Upper lobe of left lung (tissue), 6 donors: Measurements from ENCODE around the gene ATOH8. TPM values are rescaled to one million over a fixed set of nuclear protein-coding genes. Genes with fewer than 3 reads are reported as not detected.
A peak's percentile ranks its signal among the peaks of the same experiment; 100 is the strongest.

Source experiments
- ATAC-seq, 2 donors: fragments of 200-7000 bp; cut with Tn5 transposase; one replicate each; pipeline ENCODE4 v1.9.1; 2022; ENCODE audit warnings: mild to moderate bottlenecking in 2 of 2, moderate library complexity in 2 of 2; ENCODE audit not compliant: low FRiP score in 2 of 2
- DNase-seq, 2 donors: peaks; one replicate each; pipeline ENCODE4 v3.0.0-alpha.2; 2019 to 2020
- H3K27ac ChIP-seq, 4 donors: fragments of 200-600 bp; sonication (generic); one replicate each; pipeline ENCODE4 v1.5.1; 2016 to 2019
- H3K27me3 ChIP-seq, 4 donors: fragments of 200-600 bp; sonication (generic); one replicate each; pipeline ENCODE4 v1.5.1; 2017 to 2019
- H3K36me3 ChIP-seq, 4 donors: fragments of 200-600 bp; sonication (generic); one replicate each; pipeline ENCODE4 v1.5.1; 2016 to 2019
- H3K4me1 ChIP-seq, 4 donors: fragments of 200-600 bp; sonication (generic); one replicate each; pipeline ENCODE4 v1.5.1; 2018 to 2019
- H3K4me3 ChIP-seq, 4 donors: fragments of 200-600 bp; sonication (generic); one replicate each; pipeline ENCODE4 v1.5.1; 2017 to 2019; ENCODE audit warnings: mild to moderate bottlenecking in 2 of 4, moderate library complexity in 1 of 4
- H3K9me3 ChIP-seq, 4 donors: fragments of 200-600 bp; sonication (generic); one replicate each; pipeline ENCODE4 v1.5.1; 2018 to 2019
- EP300 ChIP-seq, 4 donors: sonication (generic); formaldehyde crosslinking; IDR thresholded peaks; one replicate each; pipeline ENCODE4 v1.5.1; 2017; ENCODE audit warnings: antibody characterized with exemption in 4 of 4, control low read depth in 2 of 4
- POLR2A ChIP-seq, 4 donors: fragments of 450-650 bp; IDR thresholded peaks; one replicate each; pipeline ENCODE4 v1.5.1; 2016 to 2017; ENCODE audit warnings: antibody characterized with exemption in 4 of 4, mild to moderate bottlenecking in 2 of 4
- POLR2AphosphoS5 ChIP-seq, 2 donors: sonication (generic); formaldehyde crosslinking; IDR thresholded peaks; one replicate each; pipeline ENCODE4 v1.5.1; 2017; ENCODE audit warnings: antibody characterized with exemption in 2 of 2
- WGBS, 2 donors: methylation state at CpG; one replicate each; pipeline ENCODE4 v1.1.5; 2017 to 2018; 5-methylcytosine and 5-hydroxymethylcytosine counted together
- total RNA-seq, 6 donors: library from RNA; depleted of rRNA in 4 of 6; stranded (reverse); fragments of >200 nt in 4 of 6; gene quantifications; one replicate each; pipeline versions ENCODE4 v1.1.0 to v1.2.1, GENCODE V29; 2016 to 2021
- TF ChIP-seq, protein P1 (sequence below), 6 experiments: fragments of 450-650 bp in 4 of 6; fragments of 200-600 bp in 2 of 6; sonication (generic) in 2 of 6; IDR thresholded peaks; one replicate each; pipeline ENCODE4 v1.5.1; 2016 to 2019; ENCODE audit warnings: antibody characterized with exemption in 6 of 6
- donor health status: DM: no; HTN: no; CAD: no; lungs with moderate emphysema.
- donor health status: DM: no; HTN: yes; CAD: no; lungs with severe emphysema.

The ATOH8 gene
- total RNA-seq, 6 donors from 2014 or later = 60.2 to 121 (median 85.1) TPM

DNA sequence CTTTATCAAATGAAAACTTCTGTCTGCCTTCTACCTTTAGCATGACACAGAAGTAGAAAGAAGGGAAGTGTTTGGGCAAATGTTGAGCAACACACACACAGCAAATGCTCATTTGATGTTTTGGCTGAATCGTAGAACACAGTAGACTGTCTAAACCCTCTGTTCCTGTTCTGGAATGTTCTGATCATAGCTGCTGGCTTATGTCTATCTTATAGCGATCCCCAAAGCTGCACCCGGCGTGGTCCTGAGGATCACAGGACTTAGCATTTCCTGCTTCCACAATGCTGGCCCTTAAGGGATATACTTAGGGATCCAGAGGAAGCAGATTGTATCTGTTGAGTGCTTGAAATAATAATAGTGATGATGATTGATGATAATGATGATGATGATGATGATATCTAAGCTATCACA, 44.4 kb upstream of the ATOH8 start:
- no peak for DNase-seq
- ATAC-seq = no peak

DNA sequence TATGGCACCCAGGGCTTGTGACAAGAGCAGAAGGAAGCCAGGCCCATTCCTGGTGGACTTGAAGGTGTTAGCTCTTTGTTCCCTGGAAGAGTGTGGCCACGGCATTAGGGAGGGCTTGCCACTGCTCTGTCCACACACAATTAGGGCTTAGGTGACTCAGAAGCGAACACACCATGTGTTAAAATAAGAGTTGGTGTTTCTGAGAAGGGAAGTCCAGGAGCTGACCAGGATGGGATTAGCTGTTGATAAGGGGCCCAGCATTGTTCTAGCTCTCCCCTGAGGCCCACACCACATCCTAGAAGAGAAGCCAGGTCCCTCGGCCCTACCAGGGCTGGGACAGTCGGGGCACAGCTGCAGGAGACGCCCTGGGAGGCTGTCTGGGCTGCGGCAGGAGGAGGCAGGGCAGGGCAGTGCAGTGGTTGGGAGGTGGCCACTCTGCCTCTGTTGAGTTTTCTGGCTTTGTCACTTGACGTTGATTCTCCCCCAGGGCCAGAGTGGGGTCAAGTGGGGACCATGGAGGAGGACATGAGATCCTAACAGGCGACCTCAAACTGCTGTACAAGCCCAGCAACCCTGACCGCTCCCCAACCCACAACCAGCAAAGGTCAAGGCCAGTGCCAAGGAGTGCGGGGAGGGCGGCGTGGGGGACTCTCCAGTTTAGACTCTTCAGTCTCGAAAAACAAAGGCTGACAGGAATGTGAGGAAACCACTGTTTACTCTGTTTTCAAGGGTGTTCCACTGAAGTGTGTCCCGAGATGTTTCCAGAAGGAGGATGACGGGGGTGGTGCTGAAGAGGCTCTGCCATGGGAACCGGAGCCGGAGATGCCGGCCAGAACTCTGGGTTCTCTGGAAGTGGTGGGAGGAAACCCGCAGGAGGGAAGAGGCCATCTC, 42.9 kb upstream of the ATOH8 start:
- Histone ChIP-seq H3K4me3 (peak overlapping the region in 3 of 4 donors; percentile 38 to 44 (median 39)), H3K4me1 (peaks cover 82 to 96% (median 91%) of the 10 kb centered on the region in 4 donors), H3K9me3 (no peaks in the 10 kb centered on the region), H3K27ac (peak overlapping the region; percentile 94 to 98 (median 96)), H3K36me3 (no peaks in the 10 kb centered on the region), H3K27me3 (no peaks in the 10 kb centered on the region)
- DNase-seq (peak; percentile 88 to 96), ATAC-seq (peak; percentile 50 to 88)
- peak; percentile 94 to 95 for TF ChIP-seq POLR2AphosphoS5 (IDR thresholded peaks at IDR 0.05)
- TF ChIP-seq POLR2A (IDR thresholded peaks at IDR 0.05) = peak in 3 of 4 donors; percentile 30 to 79 (median 64)
- TF ChIP-seq EP300 (IDR thresholded peaks at IDR 0.05) = peak; percentile 95 to 100 (median 99)
- TF ChIP-seq, protein P1, sequence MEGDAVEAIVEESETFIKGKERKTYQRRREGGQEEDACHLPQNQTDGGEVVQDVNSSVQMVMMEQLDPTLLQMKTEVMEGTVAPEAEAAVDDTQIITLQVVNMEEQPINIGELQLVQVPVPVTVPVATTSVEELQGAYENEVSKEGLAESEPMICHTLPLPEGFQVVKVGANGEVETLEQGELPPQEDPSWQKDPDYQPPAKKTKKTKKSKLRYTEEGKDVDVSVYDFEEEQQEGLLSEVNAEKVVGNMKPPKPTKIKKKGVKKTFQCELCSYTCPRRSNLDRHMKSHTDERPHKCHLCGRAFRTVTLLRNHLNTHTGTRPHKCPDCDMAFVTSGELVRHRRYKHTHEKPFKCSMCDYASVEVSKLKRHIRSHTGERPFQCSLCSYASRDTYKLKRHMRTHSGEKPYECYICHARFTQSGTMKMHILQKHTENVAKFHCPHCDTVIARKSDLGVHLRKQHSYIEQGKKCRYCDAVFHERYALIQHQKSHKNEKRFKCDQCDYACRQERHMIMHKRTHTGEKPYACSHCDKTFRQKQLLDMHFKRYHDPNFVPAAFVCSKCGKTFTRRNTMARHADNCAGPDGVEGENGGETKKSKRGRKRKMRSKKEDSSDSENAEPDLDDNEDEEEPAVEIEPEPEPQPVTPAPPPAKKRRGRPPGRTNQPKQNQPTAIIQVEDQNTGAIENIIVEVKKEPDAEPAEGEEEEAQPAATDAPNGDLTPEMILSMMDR (IDR thresholded peaks at IDR 0.05) = peak in 1 of 6 experiments; percentile 10
- 31 to 37% methylated on average over 15 to 18 of the region's 19 CpGs for WGBS, 2 donors

More for the DNA sequence above, 44.4 kb upstream of the ATOH8 start:
- Histone ChIP-seq H3K27ac (peak overlapping the region; percentile 94 to 98 (median 96)), H3K36me3 (no peaks in the 10 kb centered on the region), H3K9me3 (no peaks in the 10 kb centered on the region), H3K4me1 (peaks cover 84 to 96% (median 92%) of the 10 kb centered on the region in 4 donors), H3K4me3 (peak overlapping the region in 1 of 4 donors; percentile 3), H3K27me3 (no peaks in the 10 kb centered on the region)
- 17 to 26% methylated on average over 4 of the region's 4 CpGs for WGBS, 2 donors
- TF ChIP-seq EP300 (IDR thresholded peaks at IDR 0.05) (peak in 3 of 4 donors; percentile 62 to 88 (median 64)), POLR2AphosphoS5 (IDR thresholded peaks at IDR 0.05) (peak; percentile 65 to 74), POLR2A (IDR thresholded peaks at IDR 0.05) (peak in 2 of 4 donors; percentile 23 to 49)
- TF ChIP-seq, protein P1 (IDR thresholded peaks at IDR 0.05) = no peak

DNA sequence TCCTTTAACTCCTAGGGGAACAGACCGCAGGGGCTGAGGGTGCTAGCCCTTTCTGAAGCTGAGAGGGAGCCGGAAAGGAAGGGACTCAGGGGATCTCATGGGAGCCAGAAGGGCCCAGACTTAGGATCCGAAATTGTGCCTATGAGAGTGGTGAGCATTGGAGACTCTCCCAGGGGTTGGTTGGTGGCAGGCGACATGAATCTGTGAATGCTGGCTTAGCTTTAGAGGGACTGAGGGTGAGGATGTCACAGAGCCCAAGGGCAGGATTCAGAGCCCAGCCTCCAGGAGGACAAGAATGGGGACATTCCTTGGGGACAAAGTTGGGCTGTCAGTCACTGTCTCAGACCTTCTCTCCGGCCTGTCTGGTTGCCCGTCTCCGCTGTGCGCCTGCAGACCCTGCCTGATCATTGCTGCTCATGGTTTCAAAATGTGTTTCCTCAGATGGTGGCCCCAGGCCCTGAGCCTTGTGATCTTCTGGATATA, 42.2 kb upstream of the ATOH8 start:
- Histone ChIP-seq H3K27ac (peak overlapping the region; percentile 94 to 98 (median 96)), H3K27me3 (no peaks in the 10 kb centered on the region), H3K4me3 (peak overlapping the region in 3 of 4 donors; percentile 38 to 44 (median 39)), H3K36me3 (no peaks in the 10 kb centered on the region), H3K9me3 (no peaks in the 10 kb centered on the region), H3K4me1 (peaks cover 79 to 96% (median 89%) of the 10 kb centered on the region in 4 donors)
- ATAC-seq = no peak
- 19 to 52% methylated on average over 4 to 8 of the region's 8 CpGs for WGBS, 2 donors
- peak in 1 of 2 donors; percentile 28 for DNase-seq
- TF ChIP-seq POLR2A (IDR thresholded peaks at IDR 0.05) = peak in 2 of 4 donors; percentile 51 to 79
- no peak for TF ChIP-seq POLR2AphosphoS5 (IDR thresholded peaks at IDR 0.05)

DNA sequence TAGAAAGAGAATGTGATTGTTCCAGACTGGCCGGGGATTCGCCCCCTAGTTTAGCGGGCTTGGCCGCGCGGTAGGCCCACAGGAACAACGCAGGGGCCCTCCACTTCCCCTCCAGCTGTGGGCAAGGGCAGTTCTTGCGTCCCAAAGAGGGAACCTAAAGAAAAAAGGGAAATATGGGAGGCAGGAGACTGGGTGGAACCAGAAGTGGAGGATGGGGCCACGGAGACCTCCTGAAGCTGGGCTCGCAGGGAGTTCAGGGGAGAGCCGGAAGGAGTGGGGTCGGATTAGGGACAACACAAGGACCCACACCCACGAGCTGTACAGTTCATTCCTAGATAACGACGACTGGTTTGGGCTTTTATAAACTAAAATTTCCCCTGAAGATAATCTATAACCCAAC, 41.5 kb upstream of the ATOH8 start:
- TF ChIP-seq, protein P1 (IDR thresholded peaks at IDR 0.05) = no peak
- TF ChIP-seq EP300 (IDR thresholded peaks at IDR 0.05) = peak in 1 of 4 donors; percentile 29
- peak in 1 of 2 donors; percentile 27 for TF ChIP-seq POLR2AphosphoS5 (IDR thresholded peaks at IDR 0.05)
- peak in 1 of 4 donors; percentile 25 for TF ChIP-seq POLR2A (IDR thresholded peaks at IDR 0.05)
- Histone ChIP-seq H3K27ac (peak overlapping the region; percentile 94 to 98 (median 96)), H3K4me3 (peak overlapping the region in 3 of 4 donors; percentile 38 to 44 (median 39)), H3K4me1 (peaks cover 71 to 94% (median 83%) of the 10 kb centered on the region in 4 donors), H3K27me3 (no peaks in the 10 kb centered on the region), H3K36me3 (no peaks in the 10 kb centered on the region), H3K9me3 (no peaks in the 10 kb centered on the region)
- ATAC-seq = peak in 1 of 2 donors; percentile 57
- DNase-seq = peak; percentile 57 to 74
- WGBS, 2 donors = 11 to 30% methylated on average over 14 to 15 of the region's 15 CpGs
